ENCODE measurements around the gene NAGLU. TPM values are rescaled to one million over a fixed set of nuclear protein-coding genes. Genes with fewer than 3 reads are reported as not detected.
A peak's percentile ranks its signal among the peaks of the same experiment; 100 is the strongest.

NAGLU gene
- total RNA-seq, 4 donors from 2014 or later = 32.9 to 50.5 (median 36.7) TPM

- TF ChIP-seq CTCF (IDR thresholded peaks at IDR 0.05) (no peak), POLR2A (IDR thresholded peaks at IDR 0.05) (no peak)
- H3K4me3 ChIP-seq (ENCODE audit: low read depth, poor library complexity, severe bottlenecking) = no peak overlapping the region
- intact Hi-C loops (cut with DNase I; ENCODE audit: low total_unique reads) = no loop called here
- WGBS, 2 donors = 92% methylated on average over 15 to 16 of the region's 16 CpGs
- DNase-seq (ENCODE audit: low spot score in 2 of 2) = no peak
Measured at GRCh38 chr17:42565523-42566214, 29.6 kb downstream of the NAGLU start.

GRCh38 chr17:42566215-42566882 is 30.3 kb downstream of the NAGLU start:
- no peak for DNase-seq (ENCODE audit: low spot score in 2 of 2)
- intact Hi-C loops (cut with DNase I; ENCODE audit: low total_unique reads) = no loop called here
- H3K4me3 ChIP-seq (ENCODE audit: low read depth, poor library complexity, severe bottlenecking) = no peak overlapping the region
- TF ChIP-seq CTCF (IDR thresholded peaks at IDR 0.05) (no peak), POLR2A (IDR thresholded peaks at IDR 0.05) (no peak)
- WGBS, 2 donors = 32 to 36% methylated on average over 18 to 21 of the region's 28 CpGs

- 0% methylated on average over 30 to 39 of the region's 72 CpGs for WGBS, 2 donors
- TF ChIP-seq POLR2A (IDR thresholded peaks at IDR 0.05) = no peak
- TF ChIP-seq CTCF (IDR thresholded peaks at IDR 0.05) = no peak
- DNase-seq (ENCODE audit: low spot score in 2 of 2) = peak; percentile 92 to 99
- H3K4me3 ChIP-seq (ENCODE audit: low read depth, poor library complexity, severe bottlenecking) = peak within 1 kb of the TSS; percentile 88
- intact Hi-C loops (cut with DNase I; ENCODE audit: low total_unique reads) = no loop called here
Measured at GRCh38 chr17:42566883-42567573, 31.0 kb downstream of the NAGLU start, which contains the start of gene MLX. TSS of gene MLX (plus strand) at chr17:42567100. CDS start at chr17:42567125, 25 bp downstream.

- intact Hi-C loops (cut with DNase I; ENCODE audit: low total_unique reads) = no loop called here
- DNase-seq (ENCODE audit: low spot score in 2 of 2) = no peak
- TF ChIP-seq POLR2A (IDR thresholded peaks at IDR 0.05) = no peak
- TF ChIP-seq CTCF (IDR thresholded peaks at IDR 0.05) = no peak
- H3K4me3 ChIP-seq (ENCODE audit: low read depth, poor library complexity, severe bottlenecking) = no peak overlapping the region
- WGBS, 2 donors = 87 to 88% methylated on average over 14 of the region's 14 CpGs
Measured at GRCh38 chr17:42568341-42569111, 32.5 kb downstream of the NAGLU start.

- intact Hi-C loops (cut with DNase I; ENCODE audit: low total_unique reads) = loop anchor here (10.0 kb wide), 1 partner anchor 113 kb away; the partner anchor contains the start of genes CCR10 and CNTNAP1
- 77 to 85% methylated on average over 12 of the region's 12 CpGs for WGBS, 2 donors
- no peak for DNase-seq (ENCODE audit: low spot score in 2 of 2)
- no peak overlapping the region for H3K4me3 ChIP-seq (ENCODE audit: low read depth, poor library complexity, severe bottlenecking)
- TF ChIP-seq CTCF (IDR thresholded peaks at IDR 0.05) (no peak), POLR2A (IDR thresholded peaks at IDR 0.05) (no peak)
Measured at GRCh38 chr17:42571435-42572225, 35.6 kb downstream of the NAGLU start.

Data from lower leg skin (tissue), 4 donors.